ACC112 (cell line): ENCODE measurements around the gene C2orf15.

ENCODE experiments used
- H2AFZ ChIP-seq: fragments of 200-600 bp; sonication (generic); one replicate; pipeline ENCODE4 v1.6.0; 2017; ENCODE audit warnings: antibody characterized with exemption, low read length; ENCODE audit not compliant: unreplicated experiment
- H3K27ac ChIP-seq: fragments of 200-600 bp; sonication (generic); 2 replicates; pipeline ENCODE4 v1.5.1; 2014; ENCODE audit warnings: low read depth, mild to moderate bottlenecking, antibody characterized with exemption, low read length, moderate library complexity
- H3K27me3 ChIP-seq: fragments of 200-600 bp; sonication (generic); 2 replicates; pipeline ENCODE4 v1.6.1; 2014; ENCODE audit warnings: mild to moderate bottlenecking, antibody characterized with exemption, low read length, moderate library complexity, mixed read lengths; ENCODE audit not compliant: insufficient read depth
- H3K36me3 ChIP-seq: fragments of 200-600 bp; sonication (generic); 2 replicates; pipeline ENCODE4 v1.6.1; 2016; ENCODE audit warnings: mild to moderate bottlenecking, antibody characterized with exemption, low read length, moderate library complexity, mixed read lengths; ENCODE audit not compliant: insufficient read depth
- H3K4me1 ChIP-seq: fragments of 200-600 bp; sonication (generic); one replicate; pipeline ENCODE4 v1.6.1; 2016; ENCODE audit warnings: low read length, mixed read lengths; ENCODE audit not compliant: insufficient read depth, unreplicated experiment, control insufficient read depth
- H3K4me3 ChIP-seq: fragments of 200-600 bp; sonication (generic); 2 replicates; pipeline ENCODE4 v1.5.1; 2014; ENCODE audit warnings: mild to moderate bottlenecking, low read depth, low read length
- H3K79me2 ChIP-seq: fragments of 200-600 bp; sonication (generic); one replicate; pipeline ENCODE4 v1.6.0; 2016; ENCODE audit warnings: low read length; ENCODE audit not compliant: control insufficient read depth, unreplicated experiment, insufficient read depth

C2orf15 gene

GRCh38 chr2:99166218-99166617 is 24.7 kb downstream of the C2orf15 start:
- Histone ChIP-seq H3K79me2 (no peaks in the 10 kb centered on the region), H3K27me3 (no peaks in the 10 kb centered on the region), H3K36me3 (peaks cover 18% of the 10 kb centered on the region), H3K4me3 (no peak overlapping the region), H2AFZ (no peak overlapping the region), H3K27ac (no peak overlapping the region), H3K4me1 (no peaks in the 10 kb centered on the region)

- Histone ChIP-seq H3K27me3 (no peaks in the 10 kb centered on the region), H3K27ac (no peak overlapping the region), H3K79me2 (no peaks in the 10 kb centered on the region), H2AFZ (no peak overlapping the region), H3K36me3 (peaks cover 10% of the 10 kb centered on the region), H3K4me1 (no peaks in the 10 kb centered on the region), H3K4me3 (no peak overlapping the region)
These were observed 28.0 kb downstream of the C2orf15 start for GRCh38 chr2:99169534-99169933.

GRCh38 chr2:99171377-99172140 is 30.1 kb downstream of the C2orf15 start:
- Histone ChIP-seq H3K36me3 (peaks cover 10% of the 10 kb centered on the region), H3K79me2 (peaks cover 4% of the 10 kb centered on the region), H3K4me1 (no peaks in the 10 kb centered on the region), H3K4me3 (no peak overlapping the region), H3K27ac (no peak overlapping the region), H3K27me3 (no peaks in the 10 kb centered on the region), H2AFZ (no peak overlapping the region)

GRCh38 chr2:99180755-99181623 is 39.5 kb downstream of the C2orf15 start, which contains the start of the genes MITD1 and MRPL30:
Gene MITD1, minus strand, starts transcription at chr2:99181058. Its CDS starts 77 bp downstream, at chr2:99180981.
Gene MRPL30, plus strand, starts transcription at chr2:99181184. Its CDS starts 5,020 bp downstream, at chr2:99186204.
- peak within 1 kb of the TSS; percentile 62 for H3K27ac ChIP-seq
- peak within 1 kb of the TSS; percentile 96 for H2AFZ ChIP-seq
- H3K4me3 ChIP-seq = peak within 1 kb of the TSS; percentile 97
- no peaks in the 10 kb centered on the region for H3K36me3 ChIP-seq
- peaks cover 17% of the 10 kb centered on the region for H3K4me1 ChIP-seq
- peaks cover 78% of the 10 kb centered on the region for H3K79me2 ChIP-seq
- no peaks in the 10 kb centered on the region for H3K27me3 ChIP-seq

GRCh38 chr2:99181624-99182000 is 40.1 kb downstream of the C2orf15 start:
- H3K27ac ChIP-seq = peak overlapping the region; percentile 62
- H3K79me2 ChIP-seq = peaks cover 80% of the 10 kb centered on the region
- H3K4me1 ChIP-seq = peaks cover 17% of the 10 kb centered on the region
- H3K36me3 ChIP-seq = no peaks in the 10 kb centered on the region
- H3K27me3 ChIP-seq = no peaks in the 10 kb centered on the region
- H2AFZ ChIP-seq = peak overlapping the region; percentile 93
- peak overlapping the region; percentile 97 for H3K4me3 ChIP-seq

- peaks cover 2% of the 10 kb centered on the region; the same call in 1 of the 2 replicates for H3K36me3 ChIP-seq
- H3K4me3 ChIP-seq = no peak overlapping the region; the same call in 1 of the 2 replicates
- H2AFZ ChIP-seq = no peak overlapping the region
- no peaks in the 10 kb centered on the region for H3K27me3 ChIP-seq
- H3K4me1 ChIP-seq = peaks cover 17% of the 10 kb centered on the region
- peaks cover 84% of the 10 kb centered on the region for H3K79me2 ChIP-seq
- H3K27ac ChIP-seq = no peak overlapping the region
These were observed 41.5 kb downstream of the C2orf15 start for GRCh38 chr2:99183025-99183424.

- H3K4me1 ChIP-seq = peaks cover 6% of the 10 kb centered on the region
- H2AFZ ChIP-seq = no peak overlapping the region
- H3K4me3 ChIP-seq = no peak overlapping the region
- peaks cover 79% of the 10 kb centered on the region for H3K79me2 ChIP-seq
- no peak overlapping the region for H3K27ac ChIP-seq
- H3K36me3 ChIP-seq = peaks cover 10% of the 10 kb centered on the region
- no peaks in the 10 kb centered on the region for H3K27me3 ChIP-seq
These were observed 43.3 kb downstream of the C2orf15 start for GRCh38 chr2:99184811-99185210.

GRCh38 chr2:99187011-99187410 is 45.5 kb downstream of the C2orf15 start:
- no peak overlapping the region for H2AFZ ChIP-seq
- H3K79me2 ChIP-seq = peaks cover 63% of the 10 kb centered on the region
- H3K4me3 ChIP-seq = no peak overlapping the region
- peaks cover 12% of the 10 kb centered on the region for H3K36me3 ChIP-seq
- H3K27ac ChIP-seq = no peak overlapping the region
- H3K4me1 ChIP-seq = peaks cover 4% of the 10 kb centered on the region
- no peaks in the 10 kb centered on the region for H3K27me3 ChIP-seq

- H3K27ac ChIP-seq = no peak overlapping the region
- H3K27me3 ChIP-seq = no peaks in the 10 kb centered on the region
- H3K4me1 ChIP-seq = no peaks in the 10 kb centered on the region
- peaks cover 49% of the 10 kb centered on the region for H3K79me2 ChIP-seq
- H2AFZ ChIP-seq = no peak overlapping the region
- H3K4me3 ChIP-seq = no peak overlapping the region
- H3K36me3 ChIP-seq = peaks cover 12% of the 10 kb centered on the region
These were observed 46.9 kb downstream of the C2orf15 start for GRCh38 chr2:99188357-99188756.

GRCh38 chr2:99190548-99190947 is 49.0 kb downstream of the C2orf15 start:
- Histone ChIP-seq H3K27ac (no peak overlapping the region), H3K4me1 (no peaks in the 10 kb centered on the region), H3K79me2 (peaks cover 27% of the 10 kb centered on the region), H3K27me3 (no peaks in the 10 kb centered on the region), H2AFZ (no peak overlapping the region), H3K36me3 (peaks cover 22% of the 10 kb centered on the region), H3K4me3 (no peak overlapping the region)
